Middle frontal gyrus (tissue), 1 donor: ENCODE results near the gene ANKRD63.

Experiments
- DNase-seq: peaks from one replicate; pipeline ENCODE4 v3.0.0-alpha.2; 2015; ENCODE audit warnings: low spot score; ENCODE audit errors: extremely low spot score

The ANKRD63 gene

GRCh38 chr15:40243126-40243810 is 39.6 kb downstream of the ANKRD63 start:
- DNase-seq: no peak

GRCh38 chr15:40242601-40243000 is 40.3 kb downstream of the ANKRD63 start:
- no peak for DNase-seq

- no peak for DNase-seq
Observed at GRCh38 chr15:40242213-40242599, 40.7 kb downstream of the ANKRD63 start.

- DNase-seq: no peak
Observed at GRCh38 chr15:40241269-40242212, 41.3 kb downstream of the ANKRD63 start.

GRCh38 chr15:40240619-40241221 is 42.1 kb downstream of the ANKRD63 start:
- no peak for DNase-seq

GRCh38 chr15:40239693-40240618 is 42.9 kb downstream of the ANKRD63 start:
- no peak for DNase-seq

- no peak for DNase-seq
Observed at GRCh38 chr15:40239404-40239692, 43.5 kb downstream of the ANKRD63 start.

GRCh38 chr15:40238532-40239403 is 44.1 kb downstream of the ANKRD63 start, which contains the start of gene PAK6:
TSS of gene PAK6 (plus strand) at chr15:40239063. CDS start at chr15:40264786, 25,723 bp downstream.
- no peak for DNase-seq

GRCh38 chr15:40235201-40235885 is 47.5 kb downstream of the ANKRD63 start:
- DNase-seq: no peak

- no peak for DNase-seq
Observed at GRCh38 chr15:40234783-40235182, 48.1 kb downstream of the ANKRD63 start.

GRCh38 chr15:40233727-40234577 is 48.9 kb downstream of the ANKRD63 start:
- DNase-seq: no peak

GRCh38 chr15:40232625-40233070 is 50.2 kb downstream of the ANKRD63 start:
- no peak for DNase-seq
